GM12891 (cell line): ENCODE data around the gene LNX2.

Experiments used
- PAX5 ChIP-seq: IDR thresholded peaks from 2 replicates; pipeline ENCODE4 v1.6.1; 2011; ENCODE audit warnings: low read length, moderate library complexity, mild to moderate bottlenecking; ENCODE audit not compliant: insufficient read depth, severe bottlenecking
- POLR2A ChIP-seq: IDR thresholded peaks from 2 replicates; pipeline ENCODE4 v1.6.1; 2011; ENCODE audit warnings: low read depth, low read length, control low read depth
- POLR2AphosphoS5 ChIP-seq: IDR thresholded peaks from 2 replicates; pipeline ENCODE4 v1.6.1; 2011; ENCODE audit warnings: low read depth, low read length, control low read depth
- POU2F2 ChIP-seq: IDR thresholded peaks from 2 replicates; pipeline ENCODE4 v1.6.1; 2011; ENCODE audit warnings: low read depth, mild to moderate bottlenecking, control low read depth, low read length, moderate library complexity
- SPI1 ChIP-seq: IDR thresholded peaks from 2 replicates; pipeline ENCODE4 v1.6.1; 2011; ENCODE audit warnings: low read depth, low read length, control low read depth
- TAF1 ChIP-seq: IDR thresholded peaks from 2 replicates; pipeline ENCODE4 v1.6.1; 2011; ENCODE audit warnings: low read depth, low read length, control low read depth

DNA sequence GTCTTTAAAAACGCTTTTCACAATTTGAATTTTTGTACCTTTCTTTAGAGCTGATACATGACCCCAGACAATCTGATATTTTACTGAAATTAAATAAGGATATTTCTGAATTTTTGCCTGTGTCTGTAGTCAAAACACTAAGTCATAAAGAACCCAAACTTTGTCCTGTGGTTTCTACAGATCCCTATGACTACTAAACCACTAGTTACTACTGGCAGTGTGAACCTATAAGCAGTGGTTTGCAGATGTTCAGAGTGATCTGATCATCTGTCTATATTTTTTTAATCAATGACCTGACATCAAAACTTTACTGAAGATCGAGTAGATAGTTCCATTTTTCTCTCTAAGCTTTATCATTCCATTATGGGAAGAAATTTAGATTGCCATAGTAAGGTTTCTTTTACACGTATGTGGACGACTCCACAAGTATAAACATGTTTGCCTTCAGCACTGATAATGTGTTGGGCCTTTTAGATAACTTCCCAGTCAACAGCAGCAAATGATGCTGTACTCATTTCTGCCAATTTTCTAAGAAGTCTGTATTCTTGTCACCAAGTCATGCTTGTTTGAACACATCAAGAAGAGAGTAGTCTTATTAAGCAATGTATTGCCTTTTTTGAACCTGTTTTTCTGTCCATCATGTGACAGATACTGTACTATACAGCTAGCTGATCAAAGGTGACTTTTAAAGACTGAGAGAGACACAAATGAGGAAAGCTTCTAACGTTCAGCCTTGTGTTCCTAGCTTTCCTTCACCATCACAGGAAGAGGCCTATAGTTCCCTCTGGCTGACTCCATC is 23.2 kb upstream of the LNX2 start:
- no peak for TF ChIP-seq POLR2AphosphoS5
- no peak for TF ChIP-seq POLR2A
- no peak for TF ChIP-seq POU2F2
- no peak for TF ChIP-seq TAF1
- no peak for TF ChIP-seq SPI1
- TF ChIP-seq PAX5: no peak
